ENCODE data around the gene KCTD16.

The KCTD16 gene

GRCh38 chr5:144281784-144282183 is 111.1 kb downstream of the KCTD16 start:
- in situ Hi-C loops (cut with HindIII; ENCODE audit: low sequenced_read_pairs) = no loop called here

DNA sequence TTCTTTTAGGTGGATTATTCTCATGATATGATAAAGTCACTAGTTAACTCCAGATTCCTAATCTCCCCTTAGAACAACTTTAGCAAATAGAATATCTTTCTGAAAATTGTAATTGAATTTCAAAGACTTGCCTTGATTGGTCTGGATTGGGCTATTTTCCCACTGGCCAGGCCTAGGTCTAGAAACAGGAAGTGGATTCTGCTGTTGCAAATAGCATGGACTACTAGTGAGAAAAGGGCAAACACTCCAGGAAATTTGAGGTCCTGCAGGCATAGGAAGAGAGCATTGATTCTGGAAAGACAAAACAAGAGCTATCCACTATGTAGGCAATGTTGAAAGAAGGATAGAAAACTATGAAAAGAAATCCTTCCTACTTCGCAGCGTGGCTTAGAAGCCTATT is 113.4 kb downstream of the KCTD16 start:
- in situ Hi-C loops (cut with HindIII; ENCODE audit: low sequenced_read_pairs) = no loop called here

DNA sequence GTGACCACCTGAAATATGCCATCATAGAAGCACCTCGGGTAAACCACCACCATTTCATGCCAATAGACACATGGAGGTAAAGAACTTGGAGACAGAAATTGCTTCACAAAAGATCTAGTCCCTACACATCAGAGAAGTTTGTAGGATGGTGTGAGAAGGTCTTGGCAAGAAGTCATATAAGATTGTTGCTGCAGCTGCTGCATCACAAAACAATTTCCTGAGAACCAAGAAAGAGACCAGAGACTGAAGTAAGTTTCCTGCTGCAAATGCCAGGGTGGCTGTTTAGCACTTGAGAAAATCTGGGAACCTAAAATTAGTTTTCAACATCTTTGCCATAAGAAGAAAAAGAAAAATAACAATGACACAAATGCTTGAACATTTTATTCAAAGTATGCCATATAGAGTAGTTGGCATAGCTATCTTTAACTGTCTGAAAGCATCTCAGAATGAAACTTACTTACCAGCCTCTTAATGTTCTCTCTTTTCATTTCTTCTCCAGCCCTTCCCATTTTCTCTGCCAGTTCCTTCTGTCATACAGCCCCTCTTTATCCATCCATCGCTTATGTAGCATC is 114.3 kb downstream of the KCTD16 start:
- in situ Hi-C loops (cut with HindIII; ENCODE audit: low sequenced_read_pairs) = no loop called here

DNA sequence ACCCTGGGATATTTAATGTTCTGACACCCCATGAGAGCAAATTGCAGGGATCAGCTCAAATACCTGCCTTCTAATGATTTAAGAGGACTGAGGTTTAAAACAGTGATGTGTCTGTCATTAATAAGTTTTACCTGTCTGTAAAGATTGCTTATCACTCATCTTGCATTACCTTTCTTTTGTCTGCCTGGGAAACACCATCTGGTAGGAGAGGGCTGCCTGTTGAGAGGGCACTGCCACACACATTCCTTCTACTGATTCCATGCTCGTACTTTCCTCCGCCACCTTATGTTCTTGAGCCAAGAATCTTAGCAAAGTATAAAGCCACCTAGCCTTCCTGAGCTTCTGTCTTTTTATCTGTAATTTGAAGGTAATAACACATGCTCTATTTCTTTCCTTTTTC is 118.6 kb downstream of the KCTD16 start:
- in situ Hi-C loops (cut with HindIII; ENCODE audit: low sequenced_read_pairs) = no loop called here

DNA sequence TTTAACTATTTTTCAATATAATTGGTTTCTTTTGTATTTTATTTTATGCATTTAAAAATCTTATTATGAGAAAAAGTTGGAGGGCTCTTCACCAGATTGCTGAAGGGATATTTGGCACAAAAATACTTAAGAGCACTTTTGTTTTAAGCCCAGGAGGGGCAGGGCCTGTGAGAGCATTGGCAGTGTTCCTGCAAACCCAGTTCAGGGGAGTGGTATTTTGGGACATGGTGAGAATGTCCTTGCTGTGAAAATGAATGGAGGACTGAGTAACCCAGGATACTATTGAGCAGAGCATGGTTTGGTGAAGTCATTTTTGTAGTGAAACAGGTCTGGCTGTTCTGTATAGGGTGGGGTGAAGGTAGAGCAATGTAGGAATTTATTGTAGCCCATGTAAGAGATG is 121.4 kb downstream of the KCTD16 start:
- in situ Hi-C loops (cut with HindIII; ENCODE audit: low sequenced_read_pairs) = no loop called here

DNA sequence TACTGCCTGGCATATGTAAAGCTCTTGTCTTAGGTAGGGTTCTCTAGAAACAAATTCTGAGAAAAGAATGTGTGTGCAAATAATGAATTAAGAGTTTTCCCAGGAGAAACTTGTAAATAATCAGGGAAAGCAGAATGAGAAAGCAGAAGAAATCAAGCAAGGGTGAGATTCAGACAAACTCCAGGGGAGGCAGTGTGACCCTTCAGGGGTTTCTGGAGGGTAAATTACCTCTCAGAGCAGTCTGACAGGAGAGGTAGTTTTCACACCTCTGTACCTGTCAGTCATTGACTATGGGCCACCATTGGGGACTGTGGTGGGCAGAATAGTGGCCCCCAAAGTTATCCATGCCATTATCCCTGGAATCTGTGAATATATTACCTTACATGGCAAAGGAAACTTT is 124.6 kb downstream of the KCTD16 start:
- in situ Hi-C loops (cut with HindIII; ENCODE audit: low sequenced_read_pairs) = no loop called here

DNA sequence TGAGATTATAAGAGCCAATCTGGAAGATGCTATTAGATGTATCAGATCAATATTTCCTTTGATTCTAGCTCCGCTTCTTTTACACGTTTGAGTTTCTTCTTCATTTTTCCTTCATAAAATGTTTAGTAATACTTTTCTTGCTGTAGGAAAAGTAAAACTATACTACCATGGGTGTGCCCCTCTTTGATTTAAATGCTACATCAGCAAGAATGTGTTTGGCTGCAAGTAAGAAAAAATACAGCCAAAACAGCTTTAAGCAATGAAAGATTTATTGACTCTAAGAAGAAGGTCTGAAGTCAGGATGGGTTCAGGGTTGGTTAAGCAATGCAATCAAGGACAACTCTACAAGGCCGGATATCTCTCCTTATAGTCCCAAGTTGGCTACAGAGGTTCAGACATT is 126.4 kb downstream of the KCTD16 start:
- in situ Hi-C loops (cut with HindIII; ENCODE audit: low sequenced_read_pairs) = no loop called here

GRCh38 chr5:144298658-144299057 is 128.0 kb downstream of the KCTD16 start:
- in situ Hi-C loops (cut with HindIII; ENCODE audit: low sequenced_read_pairs) = no loop called here

- in situ Hi-C loops (cut with HindIII; ENCODE audit: low sequenced_read_pairs) = no loop called here
Observed at GRCh38 chr5:144304688-144305087, 134.0 kb downstream of the KCTD16 start.

GRCh38 chr5:144307736-144308135 is 137.1 kb downstream of the KCTD16 start:
- in situ Hi-C loops (cut with HindIII; ENCODE audit: low sequenced_read_pairs) = no loop called here

- in situ Hi-C loops (cut with HindIII; ENCODE audit: low sequenced_read_pairs) = no loop called here
Observed at GRCh38 chr5:144308174-144308573, 137.5 kb downstream of the KCTD16 start.

DNA sequence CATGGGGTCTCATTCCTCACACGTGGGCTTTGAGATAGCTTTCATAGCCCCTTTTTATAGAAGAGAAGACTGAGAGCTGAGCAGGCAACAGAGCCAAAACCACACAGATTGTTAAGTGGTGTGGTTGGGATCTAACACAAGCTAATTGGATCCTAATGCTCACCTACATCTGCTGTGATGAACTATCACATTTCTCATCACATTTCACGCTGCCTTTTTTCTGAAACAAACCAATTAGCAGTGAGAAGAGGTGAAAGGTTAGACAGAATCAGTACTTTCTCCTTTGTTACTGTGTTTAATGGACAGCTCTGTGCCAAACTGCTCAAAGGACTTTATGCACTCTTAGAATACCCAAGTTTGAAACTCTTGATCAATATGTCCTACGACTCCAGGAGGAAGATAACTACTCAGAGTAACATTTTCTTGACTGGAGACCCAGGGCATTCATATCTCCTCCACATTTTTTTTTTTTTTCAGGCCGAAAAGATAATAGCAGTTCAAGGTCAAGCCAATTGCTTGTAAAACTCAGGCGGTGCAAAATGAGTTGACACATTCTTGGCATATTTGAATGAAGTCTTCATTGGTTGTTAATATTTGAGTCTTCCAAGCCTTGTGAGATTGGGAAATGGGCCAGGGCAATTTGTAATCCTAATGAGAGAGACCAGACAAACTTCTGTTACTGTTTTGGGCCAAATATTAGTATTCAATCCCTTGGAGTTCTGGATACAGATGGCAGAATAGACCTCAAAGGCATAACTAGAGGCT is 138.4 kb downstream of the KCTD16 start:
- in situ Hi-C loops (cut with HindIII; ENCODE audit: low sequenced_read_pairs) = no loop called here

- in situ Hi-C loops (cut with HindIII; ENCODE audit: low sequenced_read_pairs) = no loop called here
Observed at GRCh38 chr5:144310621-144311020, 139.9 kb downstream of the KCTD16 start.

- in situ Hi-C loops (cut with HindIII; ENCODE audit: low sequenced_read_pairs) = no loop called here
Observed at GRCh38 chr5:144313147-144313726, 142.6 kb downstream of the KCTD16 start.

GRCh38 chr5:144315026-144315425 is 144.4 kb downstream of the KCTD16 start:
- in situ Hi-C loops (cut with HindIII; ENCODE audit: low sequenced_read_pairs) = no loop called here

DNA sequence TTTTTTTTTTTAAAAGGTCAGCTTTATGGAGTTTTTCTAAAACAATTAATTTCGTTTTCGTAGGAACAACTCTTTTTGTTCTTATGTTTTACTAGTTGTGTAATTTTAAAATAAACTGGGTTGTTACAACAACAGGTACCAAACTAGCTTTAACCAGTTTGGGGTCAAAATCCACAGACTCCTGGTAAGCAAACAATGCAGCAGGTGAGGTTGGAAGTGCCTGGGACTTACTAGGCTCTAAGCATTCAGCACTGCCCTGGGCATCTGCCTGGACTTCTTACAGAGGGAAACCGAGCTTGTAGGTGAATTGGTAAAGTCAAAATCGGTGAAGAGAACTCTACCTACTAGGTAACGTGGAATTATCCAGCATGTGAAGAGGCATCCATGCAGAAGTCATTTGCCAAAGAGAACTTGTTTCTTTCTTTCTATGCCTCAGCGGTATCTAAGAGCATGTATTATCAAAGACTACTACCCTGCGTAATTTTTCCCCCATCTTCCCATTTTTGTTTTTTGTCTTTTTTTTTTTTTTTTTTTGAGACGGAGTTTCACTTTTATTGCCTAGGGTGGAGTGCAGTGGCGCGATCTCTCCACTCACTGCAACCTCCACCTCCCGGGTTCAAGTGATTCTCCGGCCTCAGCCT is 145.4 kb downstream of the KCTD16 start:
- in situ Hi-C loops (cut with HindIII; ENCODE audit: low sequenced_read_pairs) = no loop called here

DNA sequence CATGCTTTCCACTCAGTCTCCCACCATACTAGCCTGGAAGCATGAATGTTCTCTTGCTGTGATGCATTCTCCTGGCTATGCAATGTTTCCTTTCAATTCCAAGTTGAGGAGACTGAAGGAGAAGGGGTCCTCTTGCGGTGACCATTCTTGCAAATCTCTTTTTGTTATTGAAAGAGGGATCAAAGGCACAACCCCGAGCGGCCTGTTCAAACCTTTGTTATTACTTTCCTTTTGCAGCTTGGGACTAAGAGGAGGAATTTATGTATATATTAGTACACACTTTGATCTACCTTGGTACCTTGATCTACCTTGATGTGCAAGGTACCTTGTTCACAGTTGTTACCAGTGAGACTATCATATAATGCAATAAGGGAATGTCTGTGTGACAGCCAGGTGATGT is 147.3 kb downstream of the KCTD16 start:
- in situ Hi-C loops (cut with HindIII; ENCODE audit: low sequenced_read_pairs) = no loop called here

GRCh38 chr5:144318460-144318859 is 147.8 kb downstream of the KCTD16 start:
- in situ Hi-C loops (cut with HindIII; ENCODE audit: low sequenced_read_pairs) = no loop called here

DNA sequence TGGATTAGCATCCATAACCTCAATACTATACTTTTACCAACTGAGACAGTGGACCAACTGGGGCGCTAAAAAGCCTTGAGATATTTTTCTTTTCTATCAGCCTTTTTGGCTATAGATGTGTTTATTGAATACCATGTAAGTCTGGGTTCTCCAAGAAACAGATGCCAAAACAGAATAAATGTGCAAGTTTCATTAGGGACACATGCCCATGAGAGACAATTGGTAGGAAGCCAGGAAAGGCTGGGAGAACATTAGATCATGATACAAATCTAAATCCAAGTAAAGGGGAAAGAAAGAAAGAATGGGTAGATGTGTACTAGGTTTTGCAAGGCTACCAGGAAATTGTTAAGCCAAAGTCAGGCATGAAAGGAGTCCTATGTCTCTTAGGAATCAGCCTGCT is 152.5 kb downstream of the KCTD16 start:
- in situ Hi-C loops (cut with HindIII; ENCODE audit: low sequenced_read_pairs) = no loop called here

DNA sequence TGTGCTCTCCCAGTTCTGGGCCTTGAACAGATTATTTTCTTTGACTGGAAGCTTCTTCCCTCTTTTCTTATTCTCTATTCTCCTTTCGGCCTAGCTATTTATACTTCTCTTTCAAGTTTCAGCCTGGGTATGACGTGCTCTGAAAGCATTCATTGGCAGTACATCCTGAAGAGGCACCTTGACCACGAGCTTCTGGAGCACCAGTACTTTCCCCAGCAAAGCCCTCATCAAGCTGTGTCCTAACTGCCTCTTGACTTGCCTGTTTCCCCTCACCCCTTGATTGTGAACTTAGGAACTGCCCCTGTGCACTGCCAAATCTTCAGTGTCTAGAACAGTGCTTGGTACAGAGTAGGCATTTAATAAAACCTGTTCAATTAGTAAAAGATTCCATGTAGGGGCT is 154.9 kb downstream of the KCTD16 start:
- in situ Hi-C loops (cut with HindIII; ENCODE audit: low sequenced_read_pairs) = no loop called here

- in situ Hi-C loops (cut with HindIII; ENCODE audit: low sequenced_read_pairs) = no loop called here
Observed at GRCh38 chr5:144328494-144328893, 157.8 kb downstream of the KCTD16 start.

- in situ Hi-C loops (cut with HindIII; ENCODE audit: low sequenced_read_pairs) = no loop called here
Observed at GRCh38 chr5:144328980-144329379, 158.3 kb downstream of the KCTD16 start.

Data from DLD1 (cell line).